WI38 (cell line): ENCODE data around the gene FBXL13.
"Not testable (repeated sequence)": the region's sequence is repeated elsewhere in the genome, so short reads cannot be mapped to it uniquely, and the experiment has no call there.

ENCODE experiments used
- H3K4me3 ChIP-seq: 2 replicates; pipeline ENCODE4 v1.5.1; 2011; ENCODE audit warnings: low read depth, mild to moderate bottlenecking, control low read depth, low read length
- CTCF ChIP-seq: IDR thresholded peaks from 2 replicates; pipeline ENCODE4 v1.5.1; 2012; ENCODE audit warnings: low read depth, mild to moderate bottlenecking, control low read depth, low read length

The FBXL13 gene

GRCh38 chr7:102840404-102840803 lies 234.2 kb downstream of the FBXL13 start:
- H3K4me3 ChIP-seq, result no peak overlapping the region
- TF ChIP-seq CTCF, result no peak

GRCh38 chr7:102838572-102839101 lies 236.0 kb downstream of the FBXL13 start:
- H3K4me3 ChIP-seq, result not testable (repeated sequence)

GRCh38 chr7:102837802-102838201 lies 236.8 kb downstream of the FBXL13 start:
- H3K4me3 ChIP-seq, result no peak overlapping the region
- TF ChIP-seq CTCF, result no peak

- no peak for TF ChIP-seq CTCF
- no peak overlapping the region for H3K4me3 ChIP-seq
Observed at GRCh38 chr7:102836977-102837376, 237.6 kb downstream of the FBXL13 start.

GRCh38 chr7:102836191-102836919 lies 238.2 kb downstream of the FBXL13 start:
- no peak for TF ChIP-seq CTCF
- no peak overlapping the region for H3K4me3 ChIP-seq

- no peak overlapping the region for H3K4me3 ChIP-seq
- TF ChIP-seq CTCF, result no peak
Observed at GRCh38 chr7:102834999-102835398, 239.6 kb downstream of the FBXL13 start.

- no peak for TF ChIP-seq CTCF
- no peak overlapping the region for H3K4me3 ChIP-seq
Observed at GRCh38 chr7:102834466-102834865, 240.1 kb downstream of the FBXL13 start.

GRCh38 chr7:102833343-102833742 lies 241.3 kb downstream of the FBXL13 start:
- no peak for TF ChIP-seq CTCF
- no peak overlapping the region for H3K4me3 ChIP-seq
